SK-N-SH (cell line): ENCODE results near the gene FGG. TPM values are rescaled to one million over a fixed set of nuclear protein-coding genes. Genes with fewer than 3 reads are reported as not detected.

Source experiments
- CTCF ChIA-PET: fragments of 300-600, 350-600 bp; formaldehyde crosslinking; extraction: SDS; loops from one replicate; lab custom pipeline; 2021; lab: Yijun Ruan, JAX
- POLR2A ChIA-PET: fragments of 350-600 bp; sonication (Branson Sonifier 250); formaldehyde crosslinking; extraction: SDS; loops from one replicate; lab custom pipeline; 2020; ENCODE audit warnings: antibody characterized with exemption, inconsistent platforms; lab: Yijun Ruan, JAX
- DNase-seq: peaks from one replicate; pipeline ENCODE4 v3.0.0; 2012
- H2AFZ ChIP-seq: fragments of 200-600 bp; sonication (generic); 2 replicates; pipeline ENCODE4 v1.8.1; 2016; ENCODE audit warnings: antibody characterized with exemption, mild to moderate bottlenecking, low read depth
- H3F3A ChIP-seq: fragments of 200-600 bp; sonication (generic); replicated peaks from 2 replicates; pipeline ENCODE3; 2016; ENCODE audit warnings: antibody characterized with exemption, mild to moderate bottlenecking; ENCODE audit not compliant: insufficient read depth
- H3K27ac ChIP-seq, 2 experiments: fragments of 200-500 bp in 1 of 2; fragments of 200-600 bp in 1 of 2; sonication (Bioruptor generic) in 1 of 2; sonication (generic), shearing (Covaris generic) in 1 of 2; 2 replicates each; pipeline versions ENCODE4 v1.5.1 to v1.6.1; 2014 to 2016; ENCODE audit warnings: low read depth in 2 of 2, inconsistent platforms in 1 of 2, low read length in 1 of 2, mild to moderate bottlenecking in 1 of 2, mixed read lengths in 1 of 2
- H3K27me3 ChIP-seq: fragments of 200-600 bp; sonication (generic), shearing (Covaris generic); 2 replicates; pipeline ENCODE4 v1.6.1; 2016; ENCODE audit warnings: mixed run types; ENCODE audit not compliant: insufficient read depth
- H3K36me3 ChIP-seq, 2 experiments: fragments of 200-500 bp in 1 of 2; fragments of 200-600 bp in 1 of 2; sonication (Bioruptor generic) in 1 of 2; sonication (generic) in 1 of 2; replicated peaks in 1 of 2; 2 replicates each; pipeline versions ENCODE3 to v1.5.1; 2014 to 2016; ENCODE audit warnings: low read length in 1 of 2, mild to moderate bottlenecking in 1 of 2; ENCODE audit not compliant: insufficient read depth in 2 of 2, control insufficient read depth in 1 of 2
- H3K4me1 ChIP-seq, 2 experiments: fragments of 200-500 bp in 1 of 2; fragments of 200-600 bp in 1 of 2; sonication (Bioruptor generic) in 1 of 2; sonication (generic), shearing (Covaris generic) in 1 of 2; 2 replicates each; pipeline versions ENCODE4 v1.5.1 to v1.6.1; 2014 to 2016; ENCODE audit warnings: low read depth in 1 of 2, low read length in 1 of 2, mixed run types in 1 of 2; ENCODE audit not compliant: insufficient read depth in 2 of 2, control insufficient read depth in 1 of 2
- H3K4me2 ChIP-seq: fragments of 200-600 bp; sonication (generic), shearing (Covaris generic); 2 replicates; pipeline ENCODE4 v1.6.1; 2017; ENCODE audit warnings: mixed run types
- H3K4me3 ChIP-seq, 2 experiments: fragments of 200-500 bp in 1 of 2; fragments of 200-600 bp in 1 of 2; sonication (Bioruptor generic) in 1 of 2; sonication (generic), shearing (Covaris generic) in 1 of 2; 2 replicates each; pipeline versions ENCODE4 v1.5.1 to v1.8.1; 2014 to 2016; ENCODE audit warnings: low read depth in 2 of 2, inconsistent platforms in 1 of 2, low read length in 1 of 2, mild to moderate bottlenecking in 1 of 2, mixed read lengths in 1 of 2, moderate library complexity in 1 of 2
- H3K79me2 ChIP-seq: fragments of 200-600 bp; sonication (generic); 2 replicates; pipeline ENCODE4 v1.8.1; 2017; ENCODE audit warnings: mild to moderate bottlenecking; ENCODE audit not compliant: insufficient read depth
- H3K9ac ChIP-seq: fragments of 200-600 bp; sonication (generic); 2 replicates; pipeline ENCODE4 v1.6.1; 2017; ENCODE audit warnings: mixed run types
- H3K9me2 ChIP-seq: fragments of 200-600 bp; sonication (generic); 2 replicates; pipeline ENCODE4 v1.6.1; 2017; ENCODE audit warnings: mixed run types
- H3K9me3 ChIP-seq: fragments of 200-600 bp; sonication (generic); 2 replicates; pipeline ENCODE4 v1.6.1; 2017; ENCODE audit warnings: mixed run types, mild to moderate bottlenecking, moderate library complexity
- H4K20me1 ChIP-seq: fragments of 200-600 bp; sonication (generic); 2 replicates; pipeline ENCODE4 v1.6.1; 2017; ENCODE audit warnings: mild to moderate bottlenecking, mixed run types; ENCODE audit not compliant: insufficient read depth
- CHD2 ChIP-seq: fragments of 150-350 bp; IDR thresholded peaks from 2 replicates; pipeline ENCODE4 v1.6.1; 2018; ENCODE audit warnings: low read length; ENCODE audit not compliant: partially characterized antibody
- EP300 ChIP-seq, 2 experiments: IDR thresholded peaks; 2 replicates each; pipeline versions ENCODE4 v1.4.0 to v1.6.1; 2012; ENCODE audit warnings: borderline replicate concordance in 1 of 2, low read depth in 1 of 2, low read length in 1 of 2
- EZH2phosphoT487 ChIP-seq: fragments of 200-600 bp; sonication (generic); IDR thresholded peaks from 2 replicates; pipeline ENCODE4 v1.6.1; 2017; ENCODE audit warnings: low read depth, mixed run types, mild to moderate bottlenecking, antibody characterized with exemption, moderate library complexity, borderline replicate concordance
- FOSL2 ChIP-seq: IDR thresholded peaks from 2 replicates; pipeline ENCODE4 v1.4.0; 2012; ENCODE audit warnings: low read depth, mild to moderate bottlenecking, moderate library complexity, borderline replicate concordance
- GABPA ChIP-seq: IDR thresholded peaks from 2 replicates; pipeline ENCODE4 v1.4.0; 2012; ENCODE audit warnings: low read depth, mild to moderate bottlenecking
- GATA2 ChIP-seq: sonication (generic); formaldehyde crosslinking; IDR thresholded peaks from 2 replicates; pipeline ENCODE4 v1.5.0; 2020; ENCODE audit warnings: mild to moderate bottlenecking, missing genetic modification reagents
- JUND ChIP-seq: IDR thresholded peaks from 2 replicates; pipeline ENCODE4 v1.4.0; 2012
- MXI1 ChIP-seq: IDR thresholded peaks from 2 replicates; pipeline ENCODE4 v1.6.1; 2012; ENCODE audit warnings: mild to moderate bottlenecking, low read depth, low read length, improper control_type of control experiment
- NFIC ChIP-seq: IDR thresholded peaks from 2 replicates; pipeline ENCODE4 v1.4.0; 2012; ENCODE audit warnings: borderline replicate concordance
- NRF1 ChIP-seq: IDR thresholded peaks from 2 replicates; pipeline ENCODE4 v1.6.1; 2012; ENCODE audit warnings: low read depth, mild to moderate bottlenecking, low read length
- POLR2AphosphoS5 ChIP-seq: IDR thresholded peaks from 2 replicates; pipeline ENCODE4 v1.6.1; 2012; ENCODE audit warnings: low read depth, low read length
- RAD21 ChIP-seq: IDR thresholded peaks from 2 replicates; pipeline ENCODE4 v1.6.1; 2012; ENCODE audit warnings: mild to moderate bottlenecking, low read length
- RCOR1 ChIP-seq: fragments of 150-350 bp; IDR thresholded peaks from 2 replicates; pipeline ENCODE4 v1.6.1; 2017; ENCODE audit warnings: antibody characterized with exemption, low read length
- REST ChIP-seq: IDR thresholded peaks from 2 replicates; pipeline ENCODE4 v1.6.1; 2012; ENCODE audit warnings: mild to moderate bottlenecking, low read depth, low read length, moderate library complexity
- RFX5 ChIP-seq: IDR thresholded peaks from 2 replicates; pipeline ENCODE4 v1.6.1; 2012; ENCODE audit warnings: mild to moderate bottlenecking, improper control_type of control experiment, low read length
- TAF1 ChIP-seq: IDR thresholded peaks from 2 replicates; pipeline ENCODE4 v1.6.1; 2012; ENCODE audit warnings: low read depth, mild to moderate bottlenecking, low read length, moderate library complexity, borderline replicate concordance
- TEAD4 ChIP-seq: IDR thresholded peaks from 2 replicates; pipeline ENCODE4 v1.4.0; 2012; ENCODE audit warnings: mild to moderate bottlenecking, borderline replicate concordance; ENCODE audit not compliant: insufficient read depth
- YY1 ChIP-seq: IDR thresholded peaks from 2 replicates; pipeline ENCODE4 v1.4.0; 2012; ENCODE audit warnings: low read depth, mild to moderate bottlenecking
- WGBS: methylation state at CpG from one replicate; pipeline ENCODE4 v1.1.6; 2017; ENCODE audit warnings: low lambda C conversion rate; 5-methylcytosine and 5-hydroxymethylcytosine counted together
- polyA plus RNA-seq, 3 experiments: library from polyadenylated mRNA; depleted of rRNA; stranded (reverse); fragments of >200 nt; gene quantifications; 2 replicates each; pipeline ENCODE4 v1.2.3, GENCODE V29; 2012

FGG gene
- polyA plus RNA-seq, 1 of the 3 experiments (the other 2 are of a cell fraction) = not detected

GRCh38 chr4:154631828-154632227, 19.4 kb upstream of the FGG start:
- H3F3A ChIP-seq = no peaks in the 10 kb centered on the region
- no peaks in the 10 kb centered on the region for H3K9me2 ChIP-seq
- no peak for TF ChIP-seq FOSL2
- no peak for TF ChIP-seq EP300 (IDR thresholded peaks at IDR 0.05; ENCODE audit: borderline replicate concordance in 1 of 2, low read depth in 1 of 2, low read length in 1 of 2)
- no peak for TF ChIP-seq TEAD4
- TF ChIP-seq RFX5 = no peak
- no peak for TF ChIP-seq JUND
- no peak for TF ChIP-seq REST
- no peak for TF ChIP-seq TAF1
- TF ChIP-seq RAD21 = no peak
- no peak for TF ChIP-seq MXI1
- no peak for TF ChIP-seq GABPA
- TF ChIP-seq EZH2phosphoT487 = no peak
- TF ChIP-seq NFIC = no peak
- TF ChIP-seq RCOR1 = no peak
- no peak for TF ChIP-seq YY1
- TF ChIP-seq NRF1 = no peak
- no peak overlapping the region for H2AFZ ChIP-seq
- no peaks in the 10 kb centered on the region for H3K9me3 ChIP-seq
- 0% methylated on average over 2 of the region's 2 CpGs for WGBS
- no peak overlapping the region for H3K4me2 ChIP-seq
- H4K20me1 ChIP-seq = no peaks in the 10 kb centered on the region
- H3K27ac ChIP-seq = no peak overlapping the region
- no peaks in the 10 kb centered on the region for H3K79me2 ChIP-seq
- peaks cover 20% of the 10 kb centered on the region; the same call in 1 of the 2 replicates for H3K27me3 ChIP-seq
- no peak overlapping the region for H3K9ac ChIP-seq
- no peak overlapping the region for H3K4me3 ChIP-seq
- ChIA-PET POLR2A (no interaction called here), CTCF (interaction anchor here (0.6 to 0.8 kb wide), 2 partner anchors 9 to 112 kb away, joined by 3 read pairs; partner anchors contain the start of gene LRAT)
- no peaks in the 10 kb centered on the region for H3K36me3 ChIP-seq
- H3K4me1 ChIP-seq = no peaks in the 10 kb centered on the region; a peak in 1 of 4 replicates
- no peak for DNase-seq

GRCh38 chr4:154630324-154630723, 17.9 kb upstream of the FGG start:
- H3K4me2 ChIP-seq = no peak overlapping the region
- DNase-seq = no peak
- no peaks in the 10 kb centered on the region; a peak in 1 of 4 replicates for H3K4me1 ChIP-seq
- no peaks in the 10 kb centered on the region for H4K20me1 ChIP-seq
- H3K9me2 ChIP-seq = no peaks in the 10 kb centered on the region
- no peaks in the 10 kb centered on the region for H3K36me3 ChIP-seq
- no peaks in the 10 kb centered on the region for H3K79me2 ChIP-seq
- H2AFZ ChIP-seq = no peak overlapping the region
- no peak overlapping the region for H3K27ac ChIP-seq
- no peaks in the 10 kb centered on the region for H3F3A ChIP-seq
- no peak for TF ChIP-seq POLR2AphosphoS5
- no peak for TF ChIP-seq CHD2
- no peak for TF ChIP-seq GATA2 (CRISPR knock-in tag)
- TF ChIP-seq GABPA = no peak
- no peak for TF ChIP-seq EZH2phosphoT487
- TF ChIP-seq, all 33 proteins: peak for 0
- Histone ChIP-seq H3K9ac (no peak overlapping the region), H3K4me3 (no peak overlapping the region), H3K27me3 (peaks cover 20% of the 10 kb centered on the region; the same call in 1 of the 2 replicates), H3K9me3 (no peaks in the 10 kb centered on the region)
- ChIA-PET CTCF (interaction anchor here (0.8 to 1.2 kb wide), 3 partner anchors 8 to 12 kb away, joined by 3 to 4 read pairs (median 3); no protein-coding TSS in a partner anchor), POLR2A (no interaction called here)
